22Rv1 (cell line): ENCODE data around the gene TDP2.

Source experiments
- H3K27ac ChIP-seq: fragments of 450-650 bp; 2 replicates; pipeline ENCODE4 v1.5.1; 2017
- ZFX ChIP-seq: fragments of 450-650 bp; IDR thresholded peaks from 2 replicates; pipeline ENCODE4 v1.6.1; 2017; ENCODE audit warnings: antibody characterized with exemption, borderline replicate concordance
- TF ChIP-seq, protein P1 (sequence below): fragments of 450-650 bp; IDR thresholded peaks from 2 replicates; pipeline ENCODE4 v1.5.1; 2017; ENCODE audit warnings: mild to moderate bottlenecking

Gene TDP2

DNA sequence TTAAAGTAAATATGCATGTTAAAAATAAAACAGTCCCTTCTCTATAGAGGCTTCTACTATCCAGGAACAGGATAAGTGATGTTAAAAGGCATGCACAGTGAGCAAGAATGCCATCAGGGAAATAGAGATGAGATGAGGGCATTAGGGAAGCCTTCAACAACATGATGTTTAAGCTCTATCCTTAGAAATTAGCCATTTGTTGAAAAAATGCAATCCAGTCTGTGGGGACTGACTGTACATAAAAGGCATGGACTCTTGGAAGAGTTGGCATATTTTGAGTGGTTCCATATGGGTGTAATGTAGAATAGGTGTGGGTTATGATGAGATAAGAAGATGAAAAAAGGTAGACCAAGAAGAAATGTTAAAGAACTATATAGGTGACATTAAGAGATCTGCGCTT, 26.5 kb downstream of the TDP2 start:
- TF ChIP-seq, protein P1, sequence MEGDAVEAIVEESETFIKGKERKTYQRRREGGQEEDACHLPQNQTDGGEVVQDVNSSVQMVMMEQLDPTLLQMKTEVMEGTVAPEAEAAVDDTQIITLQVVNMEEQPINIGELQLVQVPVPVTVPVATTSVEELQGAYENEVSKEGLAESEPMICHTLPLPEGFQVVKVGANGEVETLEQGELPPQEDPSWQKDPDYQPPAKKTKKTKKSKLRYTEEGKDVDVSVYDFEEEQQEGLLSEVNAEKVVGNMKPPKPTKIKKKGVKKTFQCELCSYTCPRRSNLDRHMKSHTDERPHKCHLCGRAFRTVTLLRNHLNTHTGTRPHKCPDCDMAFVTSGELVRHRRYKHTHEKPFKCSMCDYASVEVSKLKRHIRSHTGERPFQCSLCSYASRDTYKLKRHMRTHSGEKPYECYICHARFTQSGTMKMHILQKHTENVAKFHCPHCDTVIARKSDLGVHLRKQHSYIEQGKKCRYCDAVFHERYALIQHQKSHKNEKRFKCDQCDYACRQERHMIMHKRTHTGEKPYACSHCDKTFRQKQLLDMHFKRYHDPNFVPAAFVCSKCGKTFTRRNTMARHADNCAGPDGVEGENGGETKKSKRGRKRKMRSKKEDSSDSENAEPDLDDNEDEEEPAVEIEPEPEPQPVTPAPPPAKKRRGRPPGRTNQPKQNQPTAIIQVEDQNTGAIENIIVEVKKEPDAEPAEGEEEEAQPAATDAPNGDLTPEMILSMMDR: no peak
- TF ChIP-seq ZFX: no peak
- no peak overlapping the region for H3K27ac ChIP-seq

DNA sequence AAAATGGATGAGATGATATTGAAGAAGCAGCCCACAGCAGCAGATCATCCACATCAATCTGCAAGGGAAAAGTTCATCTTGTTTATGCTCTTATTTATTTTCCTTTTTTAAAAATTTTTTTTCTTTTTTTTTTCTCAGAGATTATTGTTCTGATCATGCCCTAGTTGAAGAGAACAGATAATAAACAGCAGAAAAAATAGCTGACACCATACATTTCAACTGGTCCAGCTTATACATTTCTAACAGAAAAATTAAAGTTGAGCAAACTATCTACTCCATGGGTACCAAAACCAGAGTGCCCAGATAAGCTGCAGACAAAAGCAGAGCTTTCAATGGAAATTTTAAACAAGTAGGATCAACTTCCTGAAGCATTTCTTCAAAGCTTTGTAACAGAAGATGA, 30.0 kb downstream of the TDP2 start:
- no peak for TF ChIP-seq ZFX
- TF ChIP-seq, protein P1: no peak
- H3K27ac ChIP-seq: no peak overlapping the region

DNA sequence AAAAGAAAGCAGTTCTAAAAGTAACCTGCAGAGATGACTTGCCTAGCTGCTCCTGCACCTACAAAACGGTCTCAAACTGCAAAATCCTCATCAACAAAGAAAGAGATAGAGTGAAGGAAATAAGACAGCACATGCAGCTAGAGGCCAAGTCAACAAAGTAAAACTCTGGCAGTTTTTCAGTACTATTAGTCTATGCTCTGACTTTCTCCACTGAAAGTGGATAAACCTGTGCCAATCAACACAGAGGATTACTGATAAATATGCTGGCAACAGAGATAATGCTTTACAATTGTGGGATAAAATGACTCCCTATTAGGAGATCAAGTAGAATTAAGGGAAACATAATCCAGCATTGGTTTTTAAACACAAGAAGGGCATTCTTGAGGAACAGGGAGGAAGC, 34.1 kb downstream of the TDP2 start:
- no peak overlapping the region for H3K27ac ChIP-seq

DNA sequence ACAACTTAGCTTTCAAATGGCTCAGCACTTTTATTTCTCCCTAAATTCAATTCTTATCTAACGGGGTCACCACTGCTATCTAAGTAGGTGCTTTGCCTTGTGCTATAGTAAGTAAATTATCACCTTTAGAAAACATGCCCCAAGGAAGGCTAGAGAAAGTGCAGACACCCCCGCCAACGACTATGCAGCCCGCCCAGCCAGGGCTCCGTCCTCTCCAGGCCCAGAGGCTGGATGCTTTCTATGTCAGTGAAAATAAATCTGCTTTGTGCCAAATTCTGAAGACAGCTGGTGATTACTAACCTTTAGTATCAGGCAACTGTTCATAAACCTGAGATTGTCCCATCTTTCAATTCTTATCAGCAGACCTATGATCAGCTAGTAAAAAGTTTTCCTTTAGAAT, 35.0 kb downstream of the TDP2 start:
- no peak for TF ChIP-seq ZFX
- TF ChIP-seq, protein P1: no peak
- no peak overlapping the region for H3K27ac ChIP-seq

More for the DNA sequence above, 34.1 kb downstream of the TDP2 start:
- TF ChIP-seq, protein P1: no peak
- TF ChIP-seq ZFX: no peak

DNA sequence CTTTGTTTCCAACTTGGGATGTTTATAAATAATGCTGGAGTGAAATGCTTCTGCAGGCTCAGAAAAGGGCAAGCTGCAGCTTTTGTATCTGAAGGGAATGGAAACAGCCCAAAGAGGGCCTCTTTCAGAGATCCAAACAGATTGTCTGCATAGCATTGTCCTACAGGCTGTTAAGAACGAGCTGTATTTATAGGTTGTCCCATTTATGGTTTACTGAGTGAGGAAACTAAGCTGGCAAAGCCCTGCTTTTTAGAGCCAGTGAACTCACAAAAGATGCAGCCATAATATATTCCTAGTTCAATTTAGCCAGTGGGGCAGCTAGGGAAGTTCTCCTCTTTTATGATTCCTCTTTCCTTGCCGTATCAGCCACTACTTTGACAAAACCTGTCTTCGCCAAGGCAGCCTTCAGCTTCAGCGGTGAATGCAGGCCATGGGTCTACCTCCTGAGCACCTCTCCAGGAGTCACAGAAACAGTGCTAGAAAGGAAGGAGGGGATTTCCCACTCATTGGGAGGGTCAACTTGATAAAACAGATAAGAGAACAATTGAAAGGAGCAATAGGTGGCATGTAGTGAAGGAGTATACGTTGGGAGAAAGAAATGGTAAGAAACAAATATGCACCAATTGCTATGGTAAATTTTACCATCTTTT, 35.7 kb downstream of the TDP2 start:
- TF ChIP-seq, protein P1: no peak
- no peak for TF ChIP-seq ZFX
- H3K27ac ChIP-seq: no peak overlapping the region

DNA sequence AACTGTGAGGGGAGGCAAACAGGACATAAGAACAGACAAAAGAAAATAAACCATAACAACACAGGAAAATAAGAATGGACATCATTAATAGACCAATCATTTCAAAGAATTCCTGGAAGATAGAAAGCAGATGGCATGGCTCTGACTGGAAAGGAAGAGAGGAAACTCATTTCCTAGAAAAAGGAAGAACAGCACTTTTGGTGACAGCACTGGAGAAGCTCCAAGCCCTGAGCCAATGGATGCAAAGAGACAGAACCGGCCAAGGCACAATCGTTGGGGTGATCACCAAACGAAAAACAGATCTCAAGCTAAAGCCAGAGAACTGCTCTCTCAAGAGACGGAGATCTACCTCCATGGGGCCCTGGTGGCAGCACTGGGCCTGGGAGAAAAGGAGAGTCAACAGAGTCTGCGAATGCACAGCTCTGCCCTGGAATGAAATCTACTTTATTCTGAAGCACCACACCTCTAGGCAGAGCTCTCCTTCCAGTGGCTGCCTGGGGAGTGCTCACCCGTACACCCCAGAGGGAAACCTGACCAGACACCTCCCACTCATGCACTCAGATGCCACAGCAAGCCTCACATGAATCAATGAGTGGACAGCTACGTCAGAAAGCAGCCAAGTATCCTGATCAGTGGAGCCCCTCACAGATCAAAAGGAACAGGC, 44.9 kb downstream of the TDP2 start:
- H3K27ac ChIP-seq: no peak overlapping the region
- TF ChIP-seq ZFX: no peak
- TF ChIP-seq, protein P1: no peak

DNA sequence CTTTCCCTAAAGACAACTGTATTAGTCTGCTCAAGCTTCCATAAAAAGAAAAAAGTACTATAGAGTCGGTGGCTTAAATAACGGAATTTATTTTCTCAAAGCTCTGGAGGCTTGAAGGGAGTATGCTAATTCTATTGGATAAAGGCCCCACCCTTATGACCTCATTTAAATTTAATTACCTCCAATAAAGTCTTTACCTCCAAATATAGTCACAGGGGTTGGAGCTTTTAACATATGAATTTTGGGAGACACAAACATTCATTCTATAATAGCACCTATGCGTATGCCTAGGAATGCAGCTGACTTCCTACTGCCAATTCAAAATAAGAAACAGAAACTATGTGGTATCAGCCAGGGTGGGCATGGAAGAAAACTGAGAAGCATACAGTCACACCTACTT, 46.1 kb downstream of the TDP2 start:
- TF ChIP-seq, protein P1: no peak
- TF ChIP-seq ZFX: no peak
- H3K27ac ChIP-seq: no peak overlapping the region
